Gastroesophageal sphincter (tissue), 4 donors: ENCODE results near the gene PRORP. TPM values are rescaled to one million over a fixed set of nuclear protein-coding genes. Genes with fewer than 3 reads are reported as not detected.

Experiments used
- ATAC-seq: fragments of 150-250 bp; one replicate; pipeline ENCODE4 v1.9.1; 2016; ENCODE audit warnings: mild to moderate bottlenecking, moderate library complexity
- H3K27ac ChIP-seq, 4 donors: fragments of 200-600 bp; sonication (generic) in 3 of 4; 1 replicate in 3 of 4; 2 replicates in 1 of 4; pipeline ENCODE4 v1.5.1; 2016 to 2019
- H3K27me3 ChIP-seq: fragments of 200-600 bp; sonication (generic); one replicate; pipeline ENCODE4 v1.5.1; 2019
- H3K36me3 ChIP-seq, 2 donors: fragments of 200-600 bp; sonication (generic); one replicate each; pipeline ENCODE4 v1.5.1; 2019; ENCODE audit warnings: control low read depth in 1 of 2
- H3K4me1 ChIP-seq, 3 donors: fragments of 200-600 bp; sonication (generic); 1 replicate in 2 of 3; 2 replicates in 1 of 3; pipeline ENCODE4 v1.5.1; 2016 to 2019; ENCODE audit warnings: control low read depth in 2 of 3
- H3K4me3 ChIP-seq, 2 donors: fragments of 200-600 bp; sonication (generic); one replicate each; pipeline ENCODE4 v1.5.1; 2019; ENCODE audit warnings: mild to moderate bottlenecking in 1 of 2, moderate library complexity in 1 of 2
- H3K9me3 ChIP-seq, 3 donors: fragments of 200-600 bp; sonication (generic); one replicate each; pipeline ENCODE4 v1.5.1; 2017 to 2019; ENCODE audit warnings: control low read depth in 2 of 3
- EP300 ChIP-seq: sonication (generic); formaldehyde crosslinking; IDR thresholded peaks from one replicate; pipeline ENCODE4 v1.6.1; 2017; ENCODE audit warnings: antibody characterized with exemption, mild to moderate bottlenecking
- POLR2A ChIP-seq, 2 donors: fragments of 450-650 bp; IDR thresholded peaks; one replicate each; pipeline ENCODE4 v1.6.1; 2017; ENCODE audit warnings: antibody characterized with exemption in 2 of 2, mild to moderate bottlenecking in 2 of 2, moderate library complexity in 1 of 2
- POLR2AphosphoS5 ChIP-seq: sonication (generic); formaldehyde crosslinking; IDR thresholded peaks from one replicate; pipeline ENCODE4 v1.6.1; 2017; ENCODE audit warnings: antibody characterized with exemption
- WGBS, 2 donors: methylation state at CpG; one replicate each; pipeline ENCODE4 v1.1.5; 2018; ENCODE audit warnings: low coverage in 1 of 2; 5-methylcytosine and 5-hydroxymethylcytosine counted together
- total RNA-seq, 4 donors: library from RNA; depleted of rRNA; stranded (reverse); fragments of >200 nt; gene quantifications; one replicate each; pipeline ENCODE4 v1.1.0, GENCODE V29; 2016
- TF ChIP-seq, protein P1 (sequence below), 4 experiments: fragments of 200-600 bp in 2 of 4; fragments of 450-650 bp in 2 of 4; sonication (generic) in 1 of 4; IDR thresholded peaks; one replicate each; pipeline ENCODE4 v1.5.1; 2017 to 2019; ENCODE audit warnings: antibody characterized with exemption in 4 of 4, mild to moderate bottlenecking in 2 of 4, moderate library complexity in 2 of 4

PRORP gene
- total RNA-seq, 4 donors from 2014 or later = 15.9 to 25.0 (median 17.5) TPM

DNA sequence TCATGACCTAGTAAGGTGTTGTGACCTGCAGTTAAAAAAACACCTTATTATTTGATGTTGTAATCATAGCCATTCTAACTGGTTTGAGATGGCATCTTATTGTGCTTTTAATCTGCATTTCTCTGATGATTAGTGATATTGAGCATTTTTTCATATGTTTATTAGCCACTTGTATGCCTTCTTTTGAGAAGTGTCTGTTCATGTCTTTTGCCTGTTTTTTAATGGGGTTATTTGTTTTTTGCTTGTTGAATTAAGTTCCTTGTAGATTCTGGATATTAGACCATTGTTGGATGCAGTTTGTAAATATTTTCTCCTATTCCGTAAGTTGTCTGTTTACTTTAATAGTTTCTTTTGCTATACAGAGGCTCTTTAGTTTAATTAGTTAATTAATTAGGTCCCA, 41.0 kb downstream of the PRORP start:
- Histone ChIP-seq H3K9me3 (no peaks in the 10 kb centered on the region), H3K4me1 (no peaks in the 10 kb centered on the region), H3K36me3 (peaks cover 4 to 11% of the 10 kb centered on the region in 2 donors), H3K4me3 (no peak overlapping the region), H3K27ac (no peak overlapping the region), H3K27me3 (no peaks in the 10 kb centered on the region)
- ATAC-seq = no peak
- WGBS, 2 donors = 86 to 100% methylated on average over 1 of the region's 1 CpG
- TF ChIP-seq POLR2AphosphoS5 (no peak), EP300 (no peak), POLR2A (IDR thresholded peaks at IDR 0.05) (no peak)
- TF ChIP-seq, protein P1, sequence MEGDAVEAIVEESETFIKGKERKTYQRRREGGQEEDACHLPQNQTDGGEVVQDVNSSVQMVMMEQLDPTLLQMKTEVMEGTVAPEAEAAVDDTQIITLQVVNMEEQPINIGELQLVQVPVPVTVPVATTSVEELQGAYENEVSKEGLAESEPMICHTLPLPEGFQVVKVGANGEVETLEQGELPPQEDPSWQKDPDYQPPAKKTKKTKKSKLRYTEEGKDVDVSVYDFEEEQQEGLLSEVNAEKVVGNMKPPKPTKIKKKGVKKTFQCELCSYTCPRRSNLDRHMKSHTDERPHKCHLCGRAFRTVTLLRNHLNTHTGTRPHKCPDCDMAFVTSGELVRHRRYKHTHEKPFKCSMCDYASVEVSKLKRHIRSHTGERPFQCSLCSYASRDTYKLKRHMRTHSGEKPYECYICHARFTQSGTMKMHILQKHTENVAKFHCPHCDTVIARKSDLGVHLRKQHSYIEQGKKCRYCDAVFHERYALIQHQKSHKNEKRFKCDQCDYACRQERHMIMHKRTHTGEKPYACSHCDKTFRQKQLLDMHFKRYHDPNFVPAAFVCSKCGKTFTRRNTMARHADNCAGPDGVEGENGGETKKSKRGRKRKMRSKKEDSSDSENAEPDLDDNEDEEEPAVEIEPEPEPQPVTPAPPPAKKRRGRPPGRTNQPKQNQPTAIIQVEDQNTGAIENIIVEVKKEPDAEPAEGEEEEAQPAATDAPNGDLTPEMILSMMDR (IDR thresholded peaks at IDR 0.05) = no peak

DNA sequence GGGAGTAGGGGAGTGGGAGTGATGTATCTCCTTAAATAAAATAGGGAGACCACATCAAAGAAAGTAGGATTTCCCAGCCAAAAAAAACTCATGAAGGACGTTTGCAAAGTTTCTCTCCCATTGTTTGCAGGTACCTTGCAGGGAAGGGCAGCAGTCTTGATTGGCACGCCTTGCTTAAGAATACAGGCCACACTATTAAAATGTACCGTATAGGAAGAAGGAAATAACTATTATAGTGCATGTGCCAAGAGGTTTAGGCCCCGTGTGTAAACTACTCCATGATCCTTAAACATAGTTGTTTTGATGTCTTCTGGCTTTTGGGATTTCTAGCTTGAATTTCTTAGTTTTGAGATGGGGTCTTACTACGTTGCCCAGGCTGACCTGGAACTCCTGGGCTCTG, 42.5 kb downstream of the PRORP start:
- H3K27me3 ChIP-seq = no peaks in the 10 kb centered on the region
- no peak overlapping the region for H3K27ac ChIP-seq
- TF ChIP-seq, protein P1 (IDR thresholded peaks at IDR 0.05) = no peak
- TF ChIP-seq POLR2AphosphoS5 = no peak
- no peak for TF ChIP-seq POLR2A (IDR thresholded peaks at IDR 0.05)
- TF ChIP-seq EP300 = no peak
- no peak overlapping the region for H3K4me3 ChIP-seq
- H3K4me1 ChIP-seq = no peaks in the 10 kb centered on the region
- ATAC-seq = no peak
- H3K36me3 ChIP-seq = peaks cover 0 to 5% of the 10 kb centered on the region in 2 donors
- WGBS, 2 donors = 81 to 84% methylated on average over 5 of the region's 5 CpGs
- H3K9me3 ChIP-seq = no peaks in the 10 kb centered on the region

DNA sequence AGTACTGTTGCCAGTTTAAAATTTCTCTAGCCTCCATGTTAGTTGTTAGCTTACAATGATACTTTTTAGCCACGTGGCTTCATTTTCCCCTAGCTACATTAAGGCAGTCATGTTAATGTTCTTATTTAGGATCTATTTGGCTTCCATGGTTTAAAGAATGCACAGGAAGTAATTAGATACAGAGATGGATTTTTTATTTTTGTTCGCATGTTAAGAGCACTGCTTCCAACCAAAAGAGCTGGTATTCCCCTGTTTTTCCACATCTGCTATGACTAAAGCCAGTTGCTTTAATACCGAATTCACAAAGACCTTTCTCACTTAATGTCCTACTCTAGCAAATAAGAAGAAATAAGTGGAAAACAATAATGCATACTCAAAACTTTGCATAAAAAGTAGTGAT, 45.1 kb downstream of the PRORP start:
- TF ChIP-seq EP300 = no peak
- no peak for TF ChIP-seq POLR2AphosphoS5
- TF ChIP-seq, protein P1 (IDR thresholded peaks at IDR 0.05) = no peak
- TF ChIP-seq POLR2A (IDR thresholded peaks at IDR 0.05) = no peak
- 58 to 72% methylated on average over 3 of the region's 3 CpGs for WGBS, 2 donors
- H3K9me3 ChIP-seq = no peaks in the 10 kb centered on the region
- H3K4me3 ChIP-seq = no peak overlapping the region
- H3K27me3 ChIP-seq = no peaks in the 10 kb centered on the region
- H3K36me3 ChIP-seq = peaks cover 0 to 8% of the 10 kb centered on the region in 2 donors
- no peak for ATAC-seq
- no peaks in the 10 kb centered on the region for H3K4me1 ChIP-seq
- no peak overlapping the region for H3K27ac ChIP-seq

Other genes with a start within 250 kb of the PRORP start
- gene BAZ1A, start 247.2 kb upstream of the PRORP start, total RNA-seq = 10 to 100 TPM; 17.0 to 36.9 (median 21.6) TPM
- gene SRP54, start 139.6 kb upstream of the PRORP start, total RNA-seq = 10 to 100 TPM; 40.5 to 48.9 (median 47.1) TPM
- gene FAM177A1, start 76.3 kb upstream of the PRORP start, total RNA-seq = 10 to 100 TPM; 42.4 to 70.0 (median 60.1) TPM
- 10 to 100 TPM; 29.3 to 44.9 (median 32.4) TPM for gene PPP2R3C, start 562 bp upstream of the PRORP start, total RNA-seq
- gene PSMA6, start 169.8 kb downstream of the PRORP start, total RNA-seq = 100 to 1,000 TPM in 3 of 4 donors, 10 to 100 TPM in 1; 97.4 to 157 (median 133) TPM